GM21447 (cell line): ENCODE results near the gene KDELR3.
"Not testable (repeated sequence)": the region's sequence is repeated elsewhere in the genome, so short reads cannot be mapped to it uniquely, and the experiment has no call there.

Experiments
- ATAC-seq: cut with Tn5 transposase; IDR thresholded peaks from one replicate; pipeline ENCODE4 v1.9.1; 2021; ENCODE audit not compliant: unreplicated experiment

The KDELR3 gene

DNA sequence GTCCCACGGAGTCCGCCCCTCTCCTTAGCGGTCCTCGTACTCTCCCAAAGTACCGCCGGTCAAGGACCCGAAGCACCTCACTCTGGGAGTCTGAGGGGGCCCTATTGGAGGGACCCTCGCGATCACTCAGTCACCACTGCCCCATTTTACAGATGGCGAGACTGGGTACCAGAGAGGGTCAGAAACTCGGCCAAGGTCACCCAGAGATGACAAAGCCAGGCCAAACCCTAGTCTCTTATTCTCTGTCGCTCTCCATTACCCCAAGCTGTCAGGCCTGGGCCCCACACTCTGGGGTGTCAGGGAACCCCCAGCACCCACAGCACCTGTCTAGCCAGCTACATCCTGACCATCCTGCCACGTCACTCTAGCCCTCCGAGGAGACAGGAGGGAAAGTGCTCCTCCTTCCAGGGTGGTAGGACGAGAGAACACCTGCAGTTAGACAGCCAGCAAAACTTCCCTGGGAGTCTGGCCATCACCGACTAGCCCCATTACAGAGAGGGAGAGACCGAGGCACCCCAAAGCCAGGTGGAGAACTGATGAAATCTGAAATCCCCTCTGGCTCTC is 11.5 kb upstream of the KDELR3 start:
- no peak for ATAC-seq

GRCh38 chr22:38456841-38457699 is 10.8 kb upstream of the KDELR3 start:
- ATAC-seq = no peak

- no peak for ATAC-seq
These were observed 7.5 kb upstream of the KDELR3 start for GRCh38 chr22:38460426-38460840.

- no peak for ATAC-seq
These were observed 6.9 kb upstream of the KDELR3 start for GRCh38 chr22:38461057-38461413.

- ATAC-seq = no peak
These were observed 6.3 kb upstream of the KDELR3 start for GRCh38 chr22:38461414-38462081.

GRCh38 chr22:38462960-38463784 is 4.7 kb upstream of the KDELR3 start:
- no peak for ATAC-seq

- no peak for ATAC-seq
These were observed 2.8 kb upstream of the KDELR3 start for GRCh38 chr22:38464992-38465672.

DNA sequence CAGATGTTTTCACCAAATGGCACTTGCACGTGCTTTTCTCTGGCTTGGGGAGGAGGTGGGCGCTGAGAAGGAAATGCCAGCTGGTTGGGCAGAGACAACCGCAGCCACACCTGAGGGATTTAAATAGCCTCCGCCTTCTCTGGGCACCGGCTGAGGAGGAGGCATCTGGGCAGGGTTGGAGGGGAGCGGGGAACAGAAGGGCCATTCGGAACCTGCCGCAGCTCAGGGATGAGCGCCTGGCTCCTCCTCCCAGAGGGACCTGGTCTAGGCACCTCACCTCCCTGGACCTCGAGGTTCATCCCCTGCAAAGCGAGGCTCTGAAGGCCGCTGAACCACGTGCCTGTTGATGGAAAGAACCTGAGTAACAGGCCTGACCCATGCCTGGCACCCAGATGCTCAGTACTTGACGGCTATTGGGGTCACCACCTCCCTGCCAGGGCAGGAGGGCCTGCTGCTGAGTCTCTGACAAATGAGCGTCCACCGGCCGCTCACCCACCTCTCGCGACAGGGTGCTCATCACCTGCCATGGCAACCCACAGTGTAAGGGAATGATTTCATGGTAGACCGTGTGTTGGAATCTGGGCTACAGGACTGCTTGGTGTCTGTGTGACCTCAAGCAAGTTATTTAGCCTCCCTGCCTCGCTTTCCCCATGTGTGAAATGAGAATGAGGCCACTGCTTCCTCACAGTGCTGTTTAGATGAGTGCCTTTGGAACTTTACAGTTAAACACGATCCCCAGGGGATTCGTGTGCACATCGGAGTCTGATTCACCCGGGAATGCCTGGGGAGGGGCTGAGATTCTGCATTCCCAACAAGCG is 2.0 kb upstream of the KDELR3 start:
- ATAC-seq = no peak

DNA sequence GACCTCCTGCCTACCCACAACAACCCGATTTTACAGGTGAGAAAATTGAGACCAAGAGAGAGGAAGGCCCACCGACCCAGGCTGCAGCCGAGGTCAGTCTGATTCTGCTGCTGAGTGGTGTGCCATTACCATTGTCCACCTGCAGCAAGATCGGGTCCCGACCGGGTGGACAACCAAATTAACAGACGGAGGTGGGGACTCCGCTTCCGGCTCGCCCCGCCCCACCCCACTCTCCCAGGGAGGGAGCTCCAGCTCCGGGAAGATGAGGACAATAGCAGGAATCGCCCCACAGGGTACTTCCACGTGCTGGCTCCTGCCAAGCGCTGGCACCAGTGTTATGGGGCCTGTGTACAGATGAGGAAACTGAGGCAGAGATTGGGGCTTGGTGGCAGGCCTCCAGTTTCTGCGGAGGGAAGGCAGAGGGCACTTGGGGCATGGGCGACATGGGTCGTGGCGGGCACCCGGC is 425 bp upstream of the KDELR3 start:
- no peak for ATAC-seq

- ATAC-seq = no peak
These were observed 778 bp downstream of the KDELR3 start for GRCh38 chr22:38468443-38469305.

DNA sequence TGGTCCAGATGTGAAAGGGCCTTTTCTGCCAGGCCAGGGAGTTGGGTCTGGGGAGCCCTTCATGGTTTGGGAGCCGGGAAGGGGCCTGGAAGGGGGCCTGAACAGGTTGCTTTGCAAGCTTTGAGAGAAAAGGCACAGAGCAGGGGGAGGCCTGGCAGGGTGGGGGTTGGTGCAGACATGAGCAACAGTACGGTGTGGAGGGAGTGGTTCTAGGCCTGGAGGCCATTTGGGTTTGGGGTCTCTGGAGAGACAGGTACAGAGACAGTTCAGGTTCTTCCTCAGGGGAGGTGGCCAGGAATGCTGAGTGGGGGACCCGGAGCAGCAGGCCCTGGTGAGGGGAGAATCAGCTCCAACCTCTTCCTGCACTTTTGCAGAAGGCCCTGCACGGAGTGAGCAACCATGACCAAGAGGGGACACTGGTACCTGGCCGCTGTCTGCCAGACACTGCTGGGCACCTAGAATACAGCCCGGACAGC is 1.4 kb downstream of the KDELR3 start:
- ATAC-seq = no peak

DNA sequence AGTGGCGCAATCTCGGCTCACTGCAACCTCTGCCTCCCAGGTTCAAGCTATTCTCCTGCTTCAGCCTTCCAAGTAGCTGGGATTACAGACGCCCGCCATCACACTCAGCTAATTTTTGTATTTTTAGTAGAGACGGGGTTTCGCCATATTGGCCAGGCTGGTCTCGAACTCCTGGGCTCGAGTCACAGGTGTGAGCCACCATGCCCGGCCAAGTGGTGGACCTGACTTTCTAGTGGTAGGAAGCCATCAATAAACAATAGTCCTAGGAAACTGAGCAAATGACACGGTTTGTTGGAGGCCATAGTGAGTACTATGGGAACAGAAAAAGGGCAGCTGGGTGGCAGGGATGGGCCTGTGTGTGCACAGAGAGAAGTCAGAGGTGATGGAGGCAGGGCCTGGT is 2.3 kb downstream of the KDELR3 start:
- not testable (repeated sequence) for ATAC-seq

DNA sequence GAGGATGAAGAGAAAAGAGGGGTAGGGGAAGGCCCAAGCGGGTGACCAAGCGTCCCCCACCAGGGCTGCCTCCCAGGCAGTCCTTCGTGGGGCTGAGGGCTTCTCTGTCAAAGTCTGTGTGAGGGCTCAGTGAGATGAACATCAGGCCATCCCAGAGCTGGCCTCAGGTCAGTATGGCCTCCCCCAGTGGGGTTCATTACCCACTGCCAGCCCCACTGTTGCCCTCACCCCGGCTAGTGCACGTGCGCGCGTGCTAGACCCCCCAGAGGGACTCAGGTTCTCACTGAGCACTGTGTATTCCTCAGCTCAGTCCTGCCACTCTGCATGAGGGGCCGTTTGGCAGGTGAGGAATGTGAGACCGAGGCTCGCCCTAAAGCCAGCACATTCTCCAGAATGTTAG is 3.3 kb downstream of the KDELR3 start:
- no peak for ATAC-seq

DNA sequence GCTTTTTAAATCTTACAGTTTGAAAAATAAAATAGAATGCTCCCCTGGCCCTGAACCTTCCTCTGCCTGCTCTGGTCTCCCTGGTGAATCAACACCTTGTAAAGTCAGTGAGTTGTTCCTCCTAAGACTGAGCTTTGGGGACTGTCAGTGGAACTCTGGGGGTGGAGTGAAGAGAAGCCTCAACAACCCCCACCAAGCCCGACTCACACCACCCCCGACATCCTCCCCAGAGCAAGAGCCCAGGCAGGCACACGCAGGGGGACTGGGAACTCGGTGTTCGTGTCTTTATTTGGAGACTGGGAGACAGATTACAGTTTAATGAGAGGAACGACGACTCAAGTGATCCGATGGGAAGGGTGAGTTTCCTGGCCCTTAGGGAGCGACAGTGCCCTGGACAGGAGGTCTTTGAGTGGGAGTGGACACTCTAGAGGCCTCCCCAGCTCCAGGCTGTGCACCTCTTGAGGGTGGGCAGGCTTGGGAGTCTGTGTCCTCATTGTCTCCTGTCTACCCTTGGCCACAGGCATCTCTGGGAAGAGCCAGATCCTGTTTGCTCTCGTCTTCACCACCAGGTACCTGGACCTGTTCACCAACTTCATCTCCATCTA is 6.2 kb downstream of the KDELR3 start:
- ATAC-seq = no peak

DNA sequence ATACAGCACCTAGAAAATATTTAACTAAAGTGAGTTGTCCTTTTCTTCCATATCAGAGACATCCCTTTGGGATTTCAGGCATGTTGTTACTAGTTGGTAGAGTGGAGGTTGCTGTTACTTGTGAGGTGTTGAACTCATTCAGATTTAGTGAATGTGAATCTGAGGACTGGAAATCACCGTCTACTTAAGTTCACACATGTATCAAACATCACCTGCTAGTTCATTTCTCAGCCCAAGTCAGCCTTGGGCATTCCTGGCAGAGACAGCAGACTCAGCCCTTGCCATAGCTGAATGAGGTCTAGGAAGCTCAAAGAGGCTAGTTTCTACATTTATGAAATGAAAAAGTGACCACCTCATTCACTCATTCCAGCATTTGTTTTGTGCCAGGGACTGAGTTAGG is 9.7 kb downstream of the KDELR3 start:
- no peak for ATAC-seq

GRCh38 chr22:38479096-38479837 is 11.4 kb downstream of the KDELR3 start:
- no peak for ATAC-seq

DNA sequence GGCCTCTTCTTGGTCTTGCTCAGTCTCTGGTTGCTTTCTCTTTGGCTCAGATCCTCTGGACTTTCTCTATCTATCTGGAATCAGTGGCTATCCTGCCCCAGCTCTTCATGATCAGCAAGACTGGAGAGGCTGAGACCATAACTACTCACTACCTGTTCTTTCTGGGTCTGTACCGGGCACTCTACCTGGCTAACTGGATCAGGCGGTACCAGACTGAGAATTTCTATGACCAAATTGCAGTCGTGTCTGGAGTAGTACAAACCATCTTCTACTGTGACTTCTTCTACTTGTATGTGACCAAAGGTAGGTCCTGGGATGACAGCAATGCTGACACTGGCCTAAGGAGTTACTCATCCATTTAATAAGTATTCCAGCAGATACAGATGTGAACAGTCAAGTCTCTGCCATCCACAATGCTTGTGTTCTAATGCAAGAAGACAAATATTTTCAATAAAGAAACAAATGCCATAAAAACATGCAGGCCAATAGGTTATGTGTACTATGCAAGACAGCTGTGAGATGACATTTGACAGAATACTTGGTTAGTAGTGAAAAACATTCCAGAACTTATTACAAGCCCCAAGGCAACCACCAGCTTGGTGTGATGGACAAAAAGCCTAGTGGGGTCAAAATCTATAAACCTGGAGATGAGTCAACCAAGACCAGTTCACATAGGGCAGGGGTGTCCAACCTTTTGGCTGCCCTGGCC is 13.4 kb downstream of the KDELR3 start:
- no peak for ATAC-seq
